Measurements from ENCODE around the gene RAB39A. TPM values are rescaled to one million over a fixed set of nuclear protein-coding genes. Genes with fewer than 3 reads are reported as not detected.

RAB39A gene
- polyA plus RNA-seq, 2 of the 4 experiments (the other 2 are of a cell fraction) = 0.93 to 1.1 TPM

GRCh38 chr11:107882095-107882820, 46.0 kb upstream of the RAB39A start:
- Histone ChIP-seq H3K27ac (no peak overlapping the region), H3K9me3 (no peaks in the 10 kb centered on the region), H3K4me1 (no peaks in the 10 kb centered on the region), H3K4me2 (no peak overlapping the region), H3K4me3 (no peak overlapping the region)
- ChIA-PET POLR2A (no interaction called here), CTCF (interaction anchor here (1.0 kb wide), 1 partner anchor 111 kb away, joined by 3 read pairs; no protein-coding TSS in a partner anchor)
- WGBS (ENCODE audit: missing lambda C conversion rate) = 91% methylated on average over 3 of the region's 3 CpGs
- DNase-seq (ENCODE audit: low read depth in 1 of 2, low spot score in 1 of 2) (no peak), FAIRE-seq (no peak), ATAC-seq (no peak)
- TF ChIP-seq MAFK (IDR thresholded peaks at IDR 0.05; ENCODE audit: partially characterized antibody) (no peak), JUN (IDR thresholded peaks at IDR 0.05) (no peak), NR3C1 (IDR thresholded peaks at IDR 0.05) (no peak), SMC3 (IDR thresholded peaks at IDR 0.05) (no peak), MYC (IDR thresholded peaks at IDR 0.05; ENCODE audit: borderline replicate concordance, low read length) (no peak), ZC3H11A (IDR thresholded peaks at IDR 0.05) (no peak), HOXB13 (CRISPR knock-in tag; IDR thresholded peaks at IDR 0.05; ENCODE audit: low read depth) (no peak), TP53 (CRISPR knock-in tag; IDR thresholded peaks at IDR 0.05) (no peak), HOXB5 (CRISPR knock-in tag; IDR thresholded peaks at IDR 0.05) (no peak), RNF2 (IDR thresholded peaks at IDR 0.05; ENCODE audit: borderline replicate concordance, low read depth) (no peak), CBX8 (IDR thresholded peaks at IDR 0.05) (no peak), RCOR1 (IDR thresholded peaks at IDR 0.05; ENCODE audit: low read depth, low read length) (no peak), MAX (IDR thresholded peaks at IDR 0.05) (no peak)
- TF ChIP-seq, protein P1, sequence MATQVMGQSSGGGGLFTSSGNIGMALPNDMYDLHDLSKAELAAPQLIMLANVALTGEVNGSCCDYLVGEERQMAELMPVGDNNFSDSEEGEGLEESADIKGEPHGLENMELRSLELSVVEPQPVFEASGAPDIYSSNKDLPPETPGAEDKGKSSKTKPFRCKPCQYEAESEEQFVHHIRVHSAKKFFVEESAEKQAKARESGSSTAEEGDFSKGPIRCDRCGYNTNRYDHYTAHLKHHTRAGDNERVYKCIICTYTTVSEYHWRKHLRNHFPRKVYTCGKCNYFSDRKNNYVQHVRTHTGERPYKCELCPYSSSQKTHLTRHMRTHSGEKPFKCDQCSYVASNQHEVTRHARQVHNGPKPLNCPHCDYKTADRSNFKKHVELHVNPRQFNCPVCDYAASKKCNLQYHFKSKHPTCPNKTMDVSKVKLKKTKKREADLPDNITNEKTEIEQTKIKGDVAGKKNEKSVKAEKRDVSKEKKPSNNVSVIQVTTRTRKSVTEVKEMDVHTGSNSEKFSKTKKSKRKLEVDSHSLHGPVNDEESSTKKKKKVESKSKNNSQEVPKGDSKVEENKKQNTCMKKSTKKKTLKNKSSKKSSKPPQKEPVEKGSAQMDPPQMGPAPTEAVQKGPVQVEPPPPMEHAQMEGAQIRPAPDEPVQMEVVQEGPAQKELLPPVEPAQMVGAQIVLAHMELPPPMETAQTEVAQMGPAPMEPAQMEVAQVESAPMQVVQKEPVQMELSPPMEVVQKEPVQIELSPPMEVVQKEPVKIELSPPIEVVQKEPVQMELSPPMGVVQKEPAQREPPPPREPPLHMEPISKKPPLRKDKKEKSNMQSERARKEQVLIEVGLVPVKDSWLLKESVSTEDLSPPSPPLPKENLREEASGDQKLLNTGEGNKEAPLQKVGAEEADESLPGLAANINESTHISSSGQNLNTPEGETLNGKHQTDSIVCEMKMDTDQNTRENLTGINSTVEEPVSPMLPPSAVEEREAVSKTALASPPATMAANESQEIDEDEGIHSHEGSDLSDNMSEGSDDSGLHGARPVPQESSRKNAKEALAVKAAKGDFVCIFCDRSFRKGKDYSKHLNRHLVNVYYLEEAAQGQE (IDR thresholded peaks at IDR 0.05) = no peak
- TF ChIP-seq, protein P2, sequence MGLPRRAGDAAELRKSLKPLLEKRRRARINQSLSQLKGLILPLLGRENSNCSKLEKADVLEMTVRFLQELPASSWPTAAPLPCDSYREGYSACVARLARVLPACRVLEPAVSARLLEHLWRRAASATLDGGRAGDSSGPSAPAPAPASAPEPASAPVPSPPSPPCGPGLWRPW (IDR thresholded peaks at IDR 0.05) = no peak

- peak; percentile 70 to 87; a peak in 5 of 6 replicates for ATAC-seq
- H3K9me3 ChIP-seq = no peaks in the 10 kb centered on the region
- FAIRE-seq = no peak
- H3K4me3 ChIP-seq = no peak overlapping the region
- peak; percentile 8 to 53 for DNase-seq (ENCODE audit: low read depth in 1 of 2, low spot score in 1 of 2)
- POLR2A ChIA-PET = no interaction called here
- CTCF ChIA-PET = interaction anchor here (0.7 to 1.4 kb wide), 10 partner anchors 13 to 362 kb away, joined by 3 to 5 read pairs (median 4); no protein-coding TSS in a partner anchor
- H3K4me2 ChIP-seq = no peak overlapping the region
- no peak overlapping the region for H3K27ac ChIP-seq
- 3% methylated on average over 1 of the region's 1 CpG for WGBS (ENCODE audit: missing lambda C conversion rate)
- H3K4me1 ChIP-seq = no peaks in the 10 kb centered on the region
- TF ChIP-seq POLR2A (IDR thresholded peaks at IDR 0.05; ENCODE audit: low read length) (no peak), FOSL2 (IDR thresholded peaks at IDR 0.05) (no peak), FOSL2 (CRISPR knock-in tag; IDR thresholded peaks at IDR 0.05) (no peak), RAD21 (conservative IDR thresholded peaks at IDR 0.05 in 1 of 2, IDR thresholded peaks at IDR 0.05 in 1 of 2) (peak; percentile 58 to 69; a peak in 4 of 5 replicates), SMC3 (IDR thresholded peaks at IDR 0.05) (peak; percentile 43; the same call in 2 of the 3 replicates), RCOR1 (IDR thresholded peaks at IDR 0.05; ENCODE audit: low read depth, low read length) (no peak), RARB (CRISPR knock-in tag; IDR thresholded peaks at IDR 0.05) (no peak), KDM5A (IDR thresholded peaks at IDR 0.05) (no peak), TFCP2L1 (CRISPR knock-in tag; IDR thresholded peaks at IDR 0.05) (no peak), ESRRA (IDR thresholded peaks at IDR 0.05; ENCODE audit: borderline replicate concordance, low read length) (no peak), PBX3 (IDR thresholded peaks at IDR 0.05) (no peak), SREBF2 (IDR thresholded peaks at IDR 0.05) (no peak), NR3C1 (IDR thresholded peaks at IDR 0.05) (no peak), ZSCAN20 (CRISPR knock-in tag; IDR thresholded peaks at IDR 0.05) (no peak), FOSB (CRISPR knock-in tag; IDR thresholded peaks at IDR 0.05) (no peak), CBX8 (IDR thresholded peaks at IDR 0.05) (no peak), HOXB5 (CRISPR knock-in tag; IDR thresholded peaks at IDR 0.05) (no peak), ZNF302 (CRISPR knock-in tag; IDR thresholded peaks at IDR 0.05) (no peak)
- TF ChIP-seq, protein P2 (IDR thresholded peaks at IDR 0.05) = no peak
- TF ChIP-seq, protein P1 (IDR thresholded peaks at IDR 0.05) = no peak
Observed at GRCh38 chr11:107898270-107898669, 30.0 kb upstream of the RAB39A start.

Data from A549 (cell line).